Pancreas (tissue), 10 donors: Measurements from ENCODE around the gene MAPK13. TPM values are rescaled to one million over a fixed set of nuclear protein-coding genes. Genes with fewer than 3 reads are reported as not detected.
A peak's percentile ranks its signal among the peaks of the same experiment; 100 is the strongest.

Experiments used
- ATAC-seq, 4 donors: fragments of 200-7000 bp; cut with Tn5 transposase; one replicate each; pipeline versions ENCODE4 v1.8.0 to v1.9.1; 2020; ENCODE audit warnings: mild to moderate bottlenecking in 4 of 4, moderate library complexity in 4 of 4
- DNase-seq, 6 donors: peaks; one replicate each; pipeline ENCODE4 v3.0.0-alpha.2; 2020
- FAIRE-seq: peaks from 2 replicates; lab custom pipeline; 2012; peaks lifted over from hg19 to GRCh38; lab: Jason Lieb, UNC
- H3K27ac ChIP-seq, 4 donors: fragments of 200-600 bp; sonication (generic); 1 replicate in 3 of 4; 2 replicates in 1 of 4; pipeline versions ENCODE4 v1.5.0 to v1.8.0; 2020
- H3K27me3 ChIP-seq, 4 donors: fragments of 200-600 bp; one replicate each; pipeline ENCODE4 v1.8.0; 2021
- H3K36me3 ChIP-seq, 3 donors: fragments of 200-600 bp; sonication (generic) in 1 of 3; one replicate each; pipeline versions ENCODE4 v1.5.0 to v1.8.0; 2020 to 2021
- H3K4me1 ChIP-seq, 3 donors: fragments of 200-600 bp; one replicate each; pipeline ENCODE4 v1.8.0; 2021
- H3K4me3 ChIP-seq, 4 donors: fragments of 200-600 bp; sonication (generic) in 2 of 4; one replicate each; pipeline versions ENCODE4 v1.5.0 to v1.8.0; 2020 to 2021
- H3K9me3 ChIP-seq, 4 donors: fragments of 200-600 bp; one replicate each; pipeline ENCODE4 v1.8.0; 2021
- CTCF ChIP-seq, 4 donors: fragments of 200-600 bp; sonication (generic) in 3 of 4; IDR thresholded peaks; one replicate each; pipeline versions ENCODE4 v1.5.0 to v1.8.0; 2021; ENCODE audit warnings: antibody characterized with exemption in 4 of 4
- WGBS, 2 donors: extraction: QIAGEN DNeasy Blood & Tissue Kit; methylation state at CpG; one replicate each; pipeline ENCODE4 v1.1.7; 2013; 5-methylcytosine and 5-hydroxymethylcytosine counted together
- intact Hi-C, 3 donors: fragments of 100-400 bp; cut with DNase I; formaldehyde crosslinking; loops; one replicate each; pipeline versions ENCODE4 v1.11.1 to v1.14.2; 2022
- polyA plus RNA-seq, 2 donors: library from polyadenylated mRNA; stranded (reverse); fragments of 200-250 nt; gene quantifications; one replicate each; pipeline ENCODE4 v1.2.3, GENCODE V29; 2013
- total RNA-seq, 6 donors: library from RNA; stranded (reverse); fragmentation: NEBNext Ultra II Directional in 4 of 6; extraction: Animal tissue kit (Norgen Biotek cat#: 25700) in 4 of 6; gene quantifications; one replicate each; pipeline versions ENCODE4 v1.2.1 to v1.2.4, GENCODE V29; 2021 to 2023
- donor health status: healthy with polysubstance abuse.
- donor health status: DM: no; HTN: no; CAD: no; lungs with moderate emphysema.
- donor health status: DM: no; HTN: no; CAD: no.
- donor health status: control.
- donor health status: control.
- donor health status: Bipolar disorder and iron deficiency.
- donor health status: DM: yes; HTN: yes; CAD: no.
- donor health status: DM: no; HTN: no; CAD: no.
- donor health status: DM: no; HTN: no; CAD: no.
- donor health status: DM: yes; HTN: yes; CAD: no.

MAPK13 gene
- total and polyA plus RNA-seq, 8 donors, result 20.2 to 46.3 (median 34.0) TPM

- WGBS, 2 donors, result 95 to 98% methylated on average over 4 of the region's 4 CpGs
- H3K4me1 ChIP-seq, result no peaks in the 10 kb centered on the region
- H3K9me3 ChIP-seq, result no peaks in the 10 kb centered on the region
- no peaks in the 10 kb centered on the region for H3K27me3 ChIP-seq
- no peak for FAIRE-seq
- H3K36me3 ChIP-seq, result peaks cover 3 to 33% (median 13%) of the 10 kb centered on the region in 3 donors
- ATAC-seq, result no peak
- DNase-seq, result no peak
- no peak for TF ChIP-seq CTCF (IDR thresholded peaks at IDR 0.05)
- intact Hi-C loops, result no loop called here
- H3K27ac ChIP-seq, result no peak overlapping the region
- H3K4me3 ChIP-seq, result no peak overlapping the region
Measured at GRCh38 chr6:36141091-36141490, 10.8 kb downstream of the MAPK13 start.

DNA sequence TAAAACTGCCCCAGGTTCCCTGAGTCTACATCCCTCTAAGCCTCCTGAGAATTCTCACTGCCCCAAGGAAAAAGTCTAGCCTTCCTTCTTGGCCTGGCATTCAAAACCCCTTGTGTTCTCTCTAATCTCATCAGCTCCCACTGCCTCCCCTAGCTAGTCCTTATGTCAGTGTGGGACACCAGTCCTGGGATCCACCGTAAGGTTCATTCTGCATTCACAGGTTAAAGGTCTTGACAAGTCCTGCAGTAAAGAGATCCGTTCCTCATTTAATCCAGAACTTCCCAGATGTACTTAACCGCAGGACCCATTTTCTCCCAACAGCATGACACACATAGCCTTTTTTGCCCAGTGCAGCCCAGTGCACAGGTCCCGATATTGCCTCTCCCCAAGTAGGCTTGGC lies 11.6 kb downstream of the MAPK13 start:
- ATAC-seq, result no peak

DNA sequence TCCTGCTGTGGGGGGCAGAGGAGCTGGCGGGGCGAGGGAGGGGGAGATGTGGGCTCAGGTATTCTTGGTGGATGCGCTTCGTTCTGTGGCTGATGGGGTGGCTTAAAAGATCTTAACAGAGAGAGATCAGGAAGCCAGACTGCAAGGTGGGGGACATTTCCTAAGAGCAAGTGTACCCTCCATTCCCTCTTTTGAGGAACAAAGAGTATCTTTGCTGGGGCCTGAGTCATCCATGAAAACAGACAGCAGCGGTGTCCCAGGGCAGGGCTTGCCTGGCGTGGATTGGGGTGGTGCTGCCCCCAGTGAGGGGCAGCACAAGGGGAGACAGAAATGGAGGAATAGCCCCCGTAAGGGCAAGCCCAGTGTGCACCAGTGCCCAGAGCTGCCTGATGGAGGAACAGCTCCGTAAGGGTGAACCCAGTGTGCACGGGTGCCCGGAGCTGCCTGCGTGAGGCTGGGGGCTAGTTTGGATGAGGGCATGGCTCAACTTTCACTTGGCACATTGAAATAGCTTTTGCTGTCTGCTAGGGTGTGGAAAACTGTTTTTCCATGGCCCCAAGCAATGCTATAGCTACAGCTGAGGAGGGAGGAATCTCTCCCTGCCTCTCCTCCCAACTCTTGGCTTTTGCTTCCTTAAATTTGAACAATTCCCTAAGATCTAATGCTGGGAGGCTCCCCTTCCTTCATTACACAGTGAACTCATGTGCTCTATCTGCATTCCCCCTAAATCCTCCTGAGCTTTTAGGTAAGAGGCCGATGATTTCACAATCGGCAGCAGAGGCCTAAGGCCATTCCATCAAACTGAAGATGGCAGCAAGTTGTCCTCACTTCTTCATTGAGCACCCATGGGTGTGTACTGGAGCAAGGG lies 12.9 kb downstream of the MAPK13 start:
- intact Hi-C loops, result no loop called here
- no peak for FAIRE-seq

More for the DNA sequence above, 11.6 kb downstream of the MAPK13 start:
- H3K9me3 ChIP-seq, result no peaks in the 10 kb centered on the region
- H3K4me3 ChIP-seq, result no peak overlapping the region
- no peak for DNase-seq
- TF ChIP-seq CTCF (IDR thresholded peaks at IDR 0.05), result no peak
- 95 to 96% methylated on average over 4 of the region's 4 CpGs for WGBS, 2 donors
- peaks cover 3 to 25% (median 7%) of the 10 kb centered on the region in 3 donors for H3K36me3 ChIP-seq
- H3K4me1 ChIP-seq, result no peaks in the 10 kb centered on the region
- intact Hi-C loops, result no loop called here
- H3K27me3 ChIP-seq, result no peaks in the 10 kb centered on the region
- no peak overlapping the region for H3K27ac ChIP-seq
- FAIRE-seq, result no peak

DNA sequence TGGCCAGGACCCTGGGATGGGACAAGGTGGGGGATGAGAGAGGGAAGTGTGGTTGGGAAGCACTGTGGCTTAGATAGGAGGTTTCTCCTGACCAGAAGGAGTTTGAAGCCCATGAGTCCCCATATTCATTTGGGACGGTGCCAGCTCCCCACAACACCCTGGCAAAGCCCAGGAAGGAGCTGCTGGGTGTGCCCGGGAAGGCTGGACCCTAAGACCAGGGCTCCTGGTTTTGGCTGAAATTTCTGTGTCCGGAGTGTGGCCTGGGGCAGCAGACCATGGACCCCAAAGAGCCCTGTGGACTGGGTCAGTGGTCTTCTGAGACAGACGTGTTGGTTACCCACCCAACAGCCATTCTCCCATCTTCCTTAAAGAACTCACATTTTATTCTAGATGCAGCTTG lies 15.2 kb downstream of the MAPK13 start:
- Histone ChIP-seq H3K9me3 (no peaks in the 10 kb centered on the region), H3K4me1 (no peaks in the 10 kb centered on the region), H3K4me3 (no peak overlapping the region), H3K27me3 (no peaks in the 10 kb centered on the region), H3K36me3 (no peaks in the 10 kb centered on the region), H3K27ac (no peak overlapping the region)
- WGBS, 2 donors, result 67 to 74% methylated on average over 4 of the region's 4 CpGs
- TF ChIP-seq CTCF (IDR thresholded peaks at IDR 0.05), result no peak
- intact Hi-C loops, result no loop called here
- FAIRE-seq (no peak), DNase-seq (no peak), ATAC-seq (no peak)

More for the DNA sequence above, 12.9 kb downstream of the MAPK13 start:
- WGBS, 2 donors, result 94 to 96% methylated on average over 13 of the region's 13 CpGs
- ATAC-seq (no peak), DNase-seq (no peak)
- no peak overlapping the region for H3K27ac ChIP-seq
- no peaks in the 10 kb centered on the region for H3K27me3 ChIP-seq
- H3K36me3 ChIP-seq, result peaks cover 3 to 14% (median 7%) of the 10 kb centered on the region in 3 donors
- no peak for TF ChIP-seq CTCF (IDR thresholded peaks at IDR 0.05)
- no peaks in the 10 kb centered on the region for H3K4me1 ChIP-seq
- H3K4me3 ChIP-seq, result no peak overlapping the region
- no peaks in the 10 kb centered on the region for H3K9me3 ChIP-seq

- intact Hi-C loops, result no loop called here
- no peaks in the 10 kb centered on the region for H3K4me1 ChIP-seq
- TF ChIP-seq CTCF (IDR thresholded peaks at IDR 0.05), result no peak
- H3K4me3 ChIP-seq, result no peak overlapping the region
- H3K36me3 ChIP-seq, result no peaks in the 10 kb centered on the region
- no peak for DNase-seq
- no peak overlapping the region for H3K27ac ChIP-seq
- no peaks in the 10 kb centered on the region for H3K9me3 ChIP-seq
- peak in 1 of 4 donors; percentile 40 for ATAC-seq
- no peaks in the 10 kb centered on the region for H3K27me3 ChIP-seq
- WGBS, 2 donors, result 91 to 98% methylated on average over 3 of the region's 3 CpGs
- no peak for FAIRE-seq
Measured at GRCh38 chr6:36147294-36147693, 17.0 kb downstream of the MAPK13 start.
